Keratinocyte (primary cell): ENCODE data around the gene SP110. TPM values are rescaled to one million over a fixed set of nuclear protein-coding genes. Genes with fewer than 3 reads are reported as not detected.

Experiments
- DNase-seq: peaks from one replicate; pipeline ENCODE4 v3.0.0-alpha.2; 2011; ENCODE audit warnings: low read depth, missing footprints, low spot score
- FAIRE-seq: peaks from 2 replicates; lab custom pipeline; 2011; peaks lifted over from hg19 to GRCh38; lab: Jason Lieb, UNC
- H2AFZ ChIP-seq: 2 replicates; pipeline ENCODE4 v1.6.0; 2012; ENCODE audit warnings: low read length, control low read depth, inconsistent platforms; ENCODE audit not compliant: control insufficient read depth
- H3K27ac ChIP-seq: 2 replicates; pipeline ENCODE4 v1.5.1; 2011; ENCODE audit warnings: low read length; ENCODE audit not compliant: control insufficient read depth, insufficient read depth
- H3K27me3 ChIP-seq: 3 replicates; pipeline ENCODE4 v1.6.0; 2011; ENCODE audit warnings: low read length; ENCODE audit not compliant: control insufficient read depth, insufficient read depth; ENCODE audit errors: extremely low read depth
- H3K36me3 ChIP-seq, 2 experiments: 2 replicates in 1 of 2; 3 replicates in 1 of 2; pipeline ENCODE4 v1.5.1; 2011; ENCODE audit warnings: low read length in 2 of 2, mild to moderate bottlenecking in 1 of 2; ENCODE audit not compliant: control insufficient read depth in 2 of 2, insufficient read depth in 2 of 2; ENCODE audit errors: extremely low read depth in 1 of 2
- H3K4me1 ChIP-seq: 3 replicates; pipeline ENCODE4 v1.5.1; 2011; ENCODE audit warnings: low read length; ENCODE audit not compliant: control insufficient read depth, insufficient read depth; ENCODE audit errors: extremely low read depth
- H3K4me2 ChIP-seq: 3 replicates; pipeline ENCODE4 v1.6.0; 2011; ENCODE audit warnings: low read depth, low read length; ENCODE audit not compliant: control insufficient read depth, insufficient read depth; ENCODE audit errors: extremely low read depth
- H3K4me3 ChIP-seq, 3 experiments: fragments of 200-600 bp in 1 of 3; sonication (generic) in 1 of 3; 2 replicates in 2 of 3; 3 replicates in 1 of 3; pipeline ENCODE4 v1.5.1; 2011 to 2016; ENCODE audit warnings: low read length in 3 of 3, mild to moderate bottlenecking in 3 of 3, control low read depth in 2 of 3, inconsistent platforms in 1 of 3, low read depth in 1 of 3, mixed read lengths in 1 of 3, mixed run types in 1 of 3, moderate library complexity in 1 of 3; ENCODE audit not compliant: control insufficient read depth in 2 of 3, insufficient read depth in 2 of 3; ENCODE audit errors: extremely low read depth in 1 of 3
- H3K79me2 ChIP-seq: 2 replicates; pipeline ENCODE4 v1.6.0; 2012; ENCODE audit warnings: low read length; ENCODE audit not compliant: control insufficient read depth, insufficient read depth
- H3K9ac ChIP-seq: 3 replicates; pipeline ENCODE4 v1.6.0; 2011; ENCODE audit warnings: low read length; ENCODE audit not compliant: control insufficient read depth, insufficient read depth; ENCODE audit errors: extremely low read depth
- H3K9me1 ChIP-seq: 3 replicates; pipeline ENCODE4 v1.6.0; 2011; ENCODE audit warnings: low read length; ENCODE audit not compliant: control insufficient read depth, insufficient read depth; ENCODE audit errors: extremely low read depth
- H3K9me3 ChIP-seq: 2 replicates; pipeline ENCODE4 v1.5.1; 2012; ENCODE audit warnings: low read depth, low read length; ENCODE audit not compliant: control insufficient read depth
- H4K20me1 ChIP-seq: 3 replicates; pipeline ENCODE4 v1.6.0; 2011; ENCODE audit warnings: low read length; ENCODE audit not compliant: control insufficient read depth, insufficient read depth; ENCODE audit errors: extremely low read depth
- EZH2 ChIP-seq: IDR thresholded peaks from one replicate; pipeline ENCODE4 v1.6.1; 2012; ENCODE audit warnings: inconsistent platforms, mild to moderate bottlenecking, low read length, moderate library complexity
- dilution Hi-C: fragments of 300-500 bp; cut with MboI; formaldehyde crosslinking; loops from one replicate; pipeline ENCODE4 v1.7.0; 2020; ENCODE audit warnings: low sequenced_read_pairs; ENCODE audit not compliant: extremely low pct_ligation_motif_present
- polyA plus RNA-seq, 5 experiments: library from polyadenylated mRNA; depleted of rRNA in 3 of 5; stranded (reverse) in 3 of 5; stranded (forward) in 1 of 5; unstranded in 1 of 5; fragments of >200 nt; gene quantifications; 1 replicate in 1 of 5; 2 replicates in 3 of 5; 3 replicates in 1 of 5; pipeline versions ENCODE4 v1.2.1 to v1.2.3, GENCODE V29; 2011 to 2012; ENCODE audit warnings: missing spikeins in 2 of 5, low read depth in 1 of 5, low replicate concordance in 1 of 5
- TF ChIP-seq, protein P1 (sequence below), 3 experiments: IDR thresholded peaks in 1 of 3; conservative IDR thresholded peaks in 1 of 3; optimal IDR thresholded peaks in 1 of 3; 2 replicates in 2 of 3; 3 replicates in 1 of 3; pipeline versions ENCODE3 to v1.5.1; 2011; ENCODE audit warnings: low read length in 3 of 3, mild to moderate bottlenecking in 3 of 3, moderate library complexity in 2 of 3, control low read depth in 1 of 3, inconsistent platforms in 1 of 3; ENCODE audit not compliant: insufficient read depth in 2 of 3; ENCODE audit errors: extremely low read depth in 1 of 3

SP110 gene
- polyA plus RNA-seq, 1 donor (not counting 4 experiments of a cell fraction or from before 2014, with no cell fraction given): 26.5 TPM

DNA sequence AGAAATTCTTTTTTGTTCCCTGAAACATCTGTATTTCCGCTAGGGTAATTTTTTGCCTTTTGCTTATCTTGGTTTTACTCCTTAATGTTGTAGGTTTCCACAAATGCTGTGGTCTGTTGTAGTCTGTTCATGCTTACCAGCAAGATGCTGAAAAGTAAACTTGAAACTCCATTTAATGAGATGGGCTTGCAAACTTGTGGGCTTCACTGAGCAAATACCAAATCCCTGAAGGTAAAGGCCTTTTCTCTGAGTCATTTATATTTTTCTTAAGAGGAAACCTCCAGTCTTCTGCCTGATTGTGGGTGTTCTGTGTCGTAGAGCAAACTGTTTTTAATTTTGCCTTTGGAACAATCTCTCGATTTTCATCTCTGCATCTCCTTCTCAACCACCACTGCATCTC lies 15.1 kb upstream of the SP110 start:
- no peak overlapping the region for H3K27ac ChIP-seq
- H3K9me1 ChIP-seq: no peaks in the 10 kb centered on the region
- DNase-seq (no peak), FAIRE-seq (no peak)
- H3K4me1 ChIP-seq: peaks cover 6% of the 10 kb centered on the region
- H3K9ac ChIP-seq: no peak overlapping the region
- H3K4me2 ChIP-seq: no peak overlapping the region
- dilution Hi-C loops: no loop called here
- H2AFZ ChIP-seq: no peak overlapping the region
- H3K79me2 ChIP-seq: no peaks in the 10 kb centered on the region
- TF ChIP-seq, protein P1, sequence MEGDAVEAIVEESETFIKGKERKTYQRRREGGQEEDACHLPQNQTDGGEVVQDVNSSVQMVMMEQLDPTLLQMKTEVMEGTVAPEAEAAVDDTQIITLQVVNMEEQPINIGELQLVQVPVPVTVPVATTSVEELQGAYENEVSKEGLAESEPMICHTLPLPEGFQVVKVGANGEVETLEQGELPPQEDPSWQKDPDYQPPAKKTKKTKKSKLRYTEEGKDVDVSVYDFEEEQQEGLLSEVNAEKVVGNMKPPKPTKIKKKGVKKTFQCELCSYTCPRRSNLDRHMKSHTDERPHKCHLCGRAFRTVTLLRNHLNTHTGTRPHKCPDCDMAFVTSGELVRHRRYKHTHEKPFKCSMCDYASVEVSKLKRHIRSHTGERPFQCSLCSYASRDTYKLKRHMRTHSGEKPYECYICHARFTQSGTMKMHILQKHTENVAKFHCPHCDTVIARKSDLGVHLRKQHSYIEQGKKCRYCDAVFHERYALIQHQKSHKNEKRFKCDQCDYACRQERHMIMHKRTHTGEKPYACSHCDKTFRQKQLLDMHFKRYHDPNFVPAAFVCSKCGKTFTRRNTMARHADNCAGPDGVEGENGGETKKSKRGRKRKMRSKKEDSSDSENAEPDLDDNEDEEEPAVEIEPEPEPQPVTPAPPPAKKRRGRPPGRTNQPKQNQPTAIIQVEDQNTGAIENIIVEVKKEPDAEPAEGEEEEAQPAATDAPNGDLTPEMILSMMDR (optimal IDR thresholded peaks at IDR 0.05 in 1 of 3, IDR thresholded peaks at IDR 0.05 in 1 of 3, conservative IDR thresholded peaks at IDR 0.05 in 1 of 3; ENCODE audit: extremely low read depth in 1 of 3, insufficient read depth in 2 of 3, low read length in 3 of 3): no peak
- TF ChIP-seq EZH2: no peak
- no peak overlapping the region for H3K4me3 ChIP-seq
- H4K20me1 ChIP-seq: no peaks in the 10 kb centered on the region
- H3K36me3 ChIP-seq: no peaks in the 10 kb centered on the region
- H3K27me3 ChIP-seq: no peaks in the 10 kb centered on the region
- H3K9me3 ChIP-seq: no peaks in the 10 kb centered on the region

DNA sequence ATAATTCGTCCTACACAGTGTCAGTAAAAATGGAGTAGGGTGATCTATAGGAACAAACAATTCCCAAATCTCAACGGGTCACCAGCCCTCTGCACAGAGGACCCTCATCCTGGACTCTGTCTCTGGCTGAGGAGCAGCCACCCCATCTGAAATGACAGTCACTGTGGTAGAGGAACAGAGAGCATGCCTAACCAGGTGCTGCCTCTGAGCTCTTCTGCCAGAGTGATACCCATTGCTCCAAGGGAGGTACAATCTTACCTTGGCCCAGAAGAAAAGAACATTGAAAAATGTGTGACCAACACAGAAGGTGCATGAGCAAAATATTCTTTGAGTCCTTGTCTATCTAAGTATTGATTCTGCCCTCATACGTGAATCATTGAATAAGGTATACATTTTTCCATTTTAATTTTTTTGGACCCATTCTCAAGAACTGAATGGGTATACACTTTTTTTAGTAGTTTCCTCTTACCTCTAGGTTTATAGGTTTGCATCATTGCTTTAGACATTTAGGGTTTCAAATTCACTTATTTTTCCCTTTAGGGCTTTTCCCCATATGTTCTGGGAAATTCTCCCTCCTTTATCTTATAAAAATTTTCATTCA lies 14.4 kb upstream of the SP110 start:
- Histone ChIP-seq H3K4me3 (no peak overlapping the region), H2AFZ (no peak overlapping the region), H3K27me3 (no peaks in the 10 kb centered on the region), H3K36me3 (no peaks in the 10 kb centered on the region), H4K20me1 (no peaks in the 10 kb centered on the region), H3K9me1 (no peaks in the 10 kb centered on the region), H3K79me2 (no peaks in the 10 kb centered on the region), H3K4me2 (no peak overlapping the region), H3K27ac (no peak overlapping the region), H3K4me1 (peaks cover 7% of the 10 kb centered on the region), H3K9ac (no peak overlapping the region), H3K9me3 (no peaks in the 10 kb centered on the region)
- dilution Hi-C loops: no loop called here
- DNase-seq: no peak
- TF ChIP-seq, protein P1 (optimal IDR thresholded peaks at IDR 0.05 in 1 of 3, IDR thresholded peaks at IDR 0.05 in 1 of 3, conservative IDR thresholded peaks at IDR 0.05 in 1 of 3; ENCODE audit: extremely low read depth in 1 of 3, insufficient read depth in 2 of 3, low read length in 3 of 3): no peak
- TF ChIP-seq EZH2: no peak
- no peak for FAIRE-seq
